HG02884 (cell line): ENCODE results near the gene BEGAIN.

Experiments
- ATAC-seq: cut with Tn5 transposase; IDR thresholded peaks from one replicate; pipeline ENCODE4 v1.9.1; 2021; ENCODE audit warnings: mild to moderate bottlenecking, moderate library complexity; ENCODE audit not compliant: unreplicated experiment

The BEGAIN gene

DNA sequence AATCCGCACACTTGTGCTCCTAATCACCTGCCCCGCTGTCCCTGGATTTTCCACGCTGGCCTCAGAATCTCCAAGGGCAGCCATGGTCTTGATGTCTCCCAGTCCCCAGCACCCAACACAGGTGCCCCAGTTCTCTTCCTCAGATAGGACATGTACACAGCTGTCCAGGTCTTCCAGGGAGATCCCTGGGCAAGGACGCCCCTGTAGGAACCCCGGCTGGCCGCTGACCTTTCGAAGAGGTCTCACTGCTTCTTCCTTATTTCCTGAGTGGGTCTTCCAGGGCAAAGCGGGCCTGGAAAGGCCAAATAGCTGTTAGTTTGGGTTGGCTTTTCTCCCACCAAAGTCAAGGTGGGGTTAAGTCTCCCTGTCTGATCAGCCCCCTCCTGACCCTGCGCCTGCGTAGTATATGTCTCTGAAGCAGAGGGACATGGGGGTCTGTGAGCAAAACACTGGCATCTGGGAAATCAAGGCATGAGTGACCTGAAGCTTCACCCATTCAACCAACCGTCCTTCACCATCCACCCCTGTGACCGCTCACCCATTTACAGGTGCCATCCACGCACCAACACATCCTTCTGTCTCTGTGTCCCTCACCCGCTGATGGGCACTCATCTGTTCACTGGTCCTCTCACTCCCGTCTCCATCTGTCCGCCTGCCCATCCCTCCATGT is 4.6 kb downstream of the BEGAIN start:
- ATAC-seq = no peak

DNA sequence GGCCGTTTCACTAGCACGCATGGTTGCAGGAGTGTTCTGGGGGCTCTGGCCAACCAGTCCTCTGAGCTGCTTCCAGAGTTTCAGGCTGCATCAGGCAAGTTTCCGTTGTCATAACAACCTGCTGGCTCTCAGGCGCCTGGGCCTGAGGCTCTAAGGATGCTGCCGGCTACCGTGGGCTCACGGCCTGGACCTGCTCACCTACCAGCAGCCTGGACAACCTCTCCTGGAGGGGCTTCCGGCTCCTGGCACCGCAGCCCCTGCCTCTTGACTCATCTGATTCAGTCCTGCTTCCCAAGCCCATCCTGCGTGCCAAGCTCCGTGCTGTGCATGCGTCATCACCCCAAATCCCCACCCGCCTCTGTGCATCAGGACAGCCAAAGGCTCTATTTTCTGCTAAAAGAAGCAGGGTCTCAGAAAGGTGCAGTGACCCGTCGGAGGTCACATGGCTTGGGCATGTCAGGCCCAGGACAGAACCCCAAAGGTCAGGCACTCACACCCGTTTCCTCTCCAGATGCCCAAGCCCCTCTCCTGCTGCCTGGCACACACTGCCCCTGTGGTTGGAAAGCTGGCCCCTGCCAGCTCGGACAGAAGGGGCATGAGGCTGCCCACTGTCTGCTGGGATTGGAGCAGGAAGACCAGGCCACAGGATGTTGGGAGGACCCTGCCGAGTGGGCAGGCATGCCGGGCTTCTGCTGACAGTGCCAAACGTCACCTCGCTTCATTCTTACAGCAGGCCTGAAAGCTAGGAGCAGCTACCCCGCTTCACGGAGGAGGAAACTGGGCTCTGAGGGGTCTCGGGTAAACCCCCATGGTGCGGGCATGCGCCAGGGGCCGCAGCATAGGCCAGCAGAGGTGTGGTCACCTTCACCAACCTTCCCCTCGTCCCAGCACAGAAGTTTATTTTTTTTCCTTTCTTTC is 5.7 kb downstream of the BEGAIN start:
- no peak for ATAC-seq

DNA sequence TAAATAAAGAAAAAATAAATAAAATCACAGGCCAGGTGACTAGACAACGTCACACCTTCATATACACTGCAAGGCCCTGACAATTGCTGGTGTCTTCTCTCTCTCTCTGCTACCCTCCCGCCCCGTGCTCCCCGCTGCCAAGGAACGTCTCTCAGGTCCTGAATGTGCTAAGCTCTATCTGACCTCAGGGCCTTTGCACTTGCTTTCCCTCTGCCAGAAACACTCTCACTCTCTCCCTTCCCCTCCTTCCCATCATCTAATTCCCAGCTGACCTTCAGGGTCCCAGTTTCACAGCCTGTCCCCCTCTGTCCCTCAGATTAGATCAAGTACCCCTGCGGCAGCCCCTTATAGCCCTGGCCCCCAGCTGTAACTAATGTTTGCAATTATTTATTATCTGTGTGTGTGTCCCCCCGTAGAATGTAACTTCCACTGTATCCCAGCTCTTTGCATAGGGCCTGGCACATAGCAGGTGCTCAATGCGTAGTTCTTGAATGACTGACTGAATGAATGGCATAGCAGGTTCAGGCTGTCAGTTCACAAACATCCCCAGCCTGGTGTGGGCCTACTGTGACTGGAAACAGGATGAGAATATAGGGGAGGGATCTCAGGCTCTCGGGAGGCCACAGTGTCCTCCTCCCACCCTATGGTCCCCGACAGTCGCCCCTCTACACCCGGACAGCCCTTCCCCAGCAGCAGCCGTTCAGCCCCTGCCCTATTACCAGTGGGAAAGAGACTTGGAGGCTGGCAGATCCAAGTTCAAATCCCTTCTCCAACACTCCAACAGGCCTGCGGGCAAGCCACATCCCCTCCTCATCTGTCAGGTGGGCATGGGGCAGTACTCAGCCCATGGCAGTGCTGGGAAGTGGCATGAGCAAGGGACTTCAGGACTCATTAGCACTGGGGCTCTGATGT is 6.6 kb downstream of the BEGAIN start:
- ATAC-seq = no peak

DNA sequence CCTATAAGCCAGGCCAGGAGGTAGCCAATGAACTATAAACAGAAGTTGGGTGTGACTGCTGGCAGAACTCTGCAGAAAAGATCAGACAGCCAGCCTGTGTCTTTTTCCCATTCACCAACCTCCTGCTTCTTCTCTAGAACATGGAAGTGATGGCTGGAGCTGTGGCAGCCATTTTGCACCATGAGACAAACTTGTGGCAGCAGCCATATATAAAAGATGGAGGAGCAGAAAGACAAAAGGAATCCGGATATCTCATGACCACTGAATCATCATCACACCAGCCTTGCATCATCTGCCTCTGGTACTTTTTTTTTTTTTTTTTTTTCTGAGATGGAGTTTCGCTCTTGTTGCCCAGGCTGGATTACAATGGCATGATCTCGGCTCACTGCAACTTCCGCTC is 8.7 kb downstream of the BEGAIN start:
- ATAC-seq = no peak

DNA sequence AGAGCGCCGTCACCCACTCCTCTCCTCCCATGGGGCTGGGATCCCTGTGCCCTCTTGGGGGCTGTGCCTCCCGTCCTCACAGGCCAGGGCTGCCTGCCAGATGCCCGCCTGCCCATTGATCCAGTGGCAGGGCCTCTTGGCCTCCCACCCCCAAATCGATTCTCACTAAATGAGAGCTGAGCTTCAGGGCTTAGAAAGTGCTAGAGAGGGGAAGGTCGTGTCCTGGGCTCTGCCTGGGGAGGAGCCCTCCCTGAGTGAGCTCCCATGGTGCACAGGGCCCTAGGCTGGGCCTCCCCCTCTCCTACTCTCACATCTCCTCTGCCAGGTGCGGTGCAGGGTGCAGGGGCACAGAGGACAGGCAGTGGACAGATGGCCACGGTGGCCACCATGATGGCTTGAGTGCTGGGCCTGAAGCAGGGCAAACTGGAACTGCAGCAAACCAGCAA is 9.2 kb downstream of the BEGAIN start:
- no peak for ATAC-seq

DNA sequence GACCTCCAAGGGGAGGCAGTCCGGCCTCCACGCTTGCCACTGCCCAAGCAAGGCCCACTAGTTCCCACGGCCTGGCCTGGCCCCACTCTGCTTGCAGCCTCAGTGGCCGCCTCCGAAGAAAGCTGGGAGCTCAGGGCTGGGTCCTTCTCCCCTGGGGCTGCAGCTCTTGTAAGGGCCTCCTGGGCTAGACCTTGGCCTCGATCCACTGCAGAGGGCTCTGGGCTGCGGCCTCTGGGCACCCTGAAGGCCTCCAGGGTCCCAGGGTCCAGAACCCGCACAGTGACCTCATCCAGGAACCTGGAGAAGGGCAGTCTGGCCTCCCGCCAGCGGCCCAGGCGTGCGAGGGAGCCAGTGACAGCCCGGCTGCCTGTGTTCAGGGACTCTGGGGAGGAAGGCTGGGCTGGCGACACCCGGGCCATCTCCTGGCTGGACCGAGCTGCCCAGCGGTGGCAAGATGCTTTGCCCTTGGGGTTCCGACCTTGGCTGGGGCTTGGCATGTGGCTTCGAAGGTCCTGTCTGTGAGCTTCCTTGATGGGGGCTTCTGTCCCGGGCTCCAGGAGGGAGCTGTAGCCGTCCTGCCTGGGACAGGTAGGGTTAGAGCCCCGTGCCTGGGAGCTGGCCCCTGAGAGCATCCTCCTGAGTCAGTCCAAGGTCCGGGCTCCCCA is 9.8 kb downstream of the BEGAIN start:
- no peak for ATAC-seq

DNA sequence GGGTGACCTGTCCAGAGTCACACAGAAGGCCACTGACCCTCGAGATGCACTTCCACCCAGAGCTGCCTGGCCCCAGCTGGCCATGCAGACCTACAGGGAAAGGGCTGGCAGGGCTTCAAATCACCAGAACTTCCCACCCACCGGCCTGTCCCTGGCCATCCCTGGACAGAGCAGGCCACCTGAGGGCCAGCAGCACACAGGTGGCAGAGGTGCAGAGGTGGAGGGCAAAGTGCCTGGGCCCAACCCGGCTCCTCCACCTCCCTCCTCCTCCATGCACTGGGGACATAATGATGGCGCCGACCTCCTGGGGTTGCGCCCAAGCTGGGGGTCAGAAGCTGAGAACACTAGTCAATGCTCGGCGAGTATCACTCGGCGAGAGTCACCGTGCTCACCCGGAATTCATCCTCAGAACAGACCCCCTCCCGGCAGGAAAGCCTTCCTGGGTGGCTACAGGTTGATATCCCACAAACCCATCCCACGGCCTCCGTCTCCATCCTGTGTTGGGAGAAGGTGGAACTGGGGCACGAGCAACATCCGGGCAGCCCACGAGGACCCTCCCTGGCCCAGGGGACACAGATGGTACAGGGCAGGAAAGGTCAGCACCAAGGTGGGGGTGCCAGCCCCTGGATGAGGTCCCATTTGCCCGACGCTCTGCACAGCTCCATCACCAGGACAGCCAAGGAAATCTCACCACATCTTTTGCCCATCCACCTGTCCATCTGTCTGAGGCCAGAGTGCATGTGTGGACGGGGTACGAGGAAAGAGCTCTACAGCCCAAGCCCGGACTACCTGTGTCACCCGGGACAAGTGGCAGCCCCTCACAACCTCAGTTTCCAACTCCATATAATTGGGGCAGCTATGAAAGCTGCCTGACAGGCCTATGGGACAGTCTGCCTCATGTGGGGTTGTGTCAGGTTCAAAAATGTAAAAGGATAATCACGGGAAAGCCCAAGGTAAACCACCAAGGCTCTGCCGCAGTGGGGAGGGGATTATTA is 10.8 kb downstream of the BEGAIN start:
- ATAC-seq = no peak

DNA sequence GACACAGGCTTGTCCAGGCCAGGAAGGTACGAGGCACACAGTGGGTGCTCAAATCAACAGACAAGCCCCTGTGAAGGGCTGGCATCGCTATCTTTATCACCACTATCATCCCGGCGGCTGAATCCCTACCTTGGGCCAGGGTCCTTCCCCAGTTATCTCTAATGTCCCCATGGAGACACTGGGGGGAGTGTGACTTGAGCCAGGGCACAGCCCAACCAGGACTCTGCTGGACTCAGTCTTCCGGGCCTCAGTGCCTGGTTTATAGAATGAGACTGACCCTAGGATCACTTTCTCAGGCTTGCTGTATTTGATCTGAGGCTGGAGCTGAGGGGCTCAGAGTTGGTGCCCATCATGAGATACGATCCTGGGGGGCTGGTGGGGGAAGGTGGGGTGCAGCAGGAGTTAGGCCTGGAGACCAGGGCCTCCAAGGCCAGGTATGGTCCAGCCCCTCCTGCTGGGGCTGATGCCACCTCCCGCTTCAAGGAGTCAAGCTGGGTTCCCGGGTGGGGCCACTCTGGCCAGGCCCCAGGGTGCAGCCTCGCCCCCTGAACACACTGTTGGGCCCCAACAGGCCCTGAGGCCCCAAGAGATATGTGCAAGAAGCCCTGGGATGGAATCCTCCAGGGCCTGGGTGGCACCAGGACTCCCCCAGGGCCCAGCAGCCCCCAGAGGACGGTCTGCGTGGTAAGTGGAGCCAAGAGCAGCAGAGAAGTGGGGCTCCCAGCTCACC is 11.8 kb downstream of the BEGAIN start:
- no peak for ATAC-seq

DNA sequence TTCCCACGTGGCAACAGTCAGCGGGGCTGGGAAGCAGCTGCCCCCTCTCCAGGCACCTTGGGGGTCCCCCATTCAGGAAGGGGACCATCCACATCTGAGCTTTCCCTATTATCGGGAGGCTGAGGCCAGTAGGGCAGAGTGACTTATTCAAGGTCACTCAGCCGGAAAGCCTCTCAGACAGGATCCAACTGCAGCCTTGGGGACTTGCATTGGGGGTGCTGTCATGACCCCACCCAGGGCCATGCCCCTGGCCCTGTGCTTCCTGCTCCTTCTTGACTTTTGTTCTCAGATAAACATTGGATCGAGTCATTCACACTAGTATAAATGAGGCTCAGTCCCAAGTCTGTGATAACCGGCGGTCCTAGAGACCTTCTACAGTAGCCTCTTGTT is 12.6 kb downstream of the BEGAIN start:
- ATAC-seq = no peak

DNA sequence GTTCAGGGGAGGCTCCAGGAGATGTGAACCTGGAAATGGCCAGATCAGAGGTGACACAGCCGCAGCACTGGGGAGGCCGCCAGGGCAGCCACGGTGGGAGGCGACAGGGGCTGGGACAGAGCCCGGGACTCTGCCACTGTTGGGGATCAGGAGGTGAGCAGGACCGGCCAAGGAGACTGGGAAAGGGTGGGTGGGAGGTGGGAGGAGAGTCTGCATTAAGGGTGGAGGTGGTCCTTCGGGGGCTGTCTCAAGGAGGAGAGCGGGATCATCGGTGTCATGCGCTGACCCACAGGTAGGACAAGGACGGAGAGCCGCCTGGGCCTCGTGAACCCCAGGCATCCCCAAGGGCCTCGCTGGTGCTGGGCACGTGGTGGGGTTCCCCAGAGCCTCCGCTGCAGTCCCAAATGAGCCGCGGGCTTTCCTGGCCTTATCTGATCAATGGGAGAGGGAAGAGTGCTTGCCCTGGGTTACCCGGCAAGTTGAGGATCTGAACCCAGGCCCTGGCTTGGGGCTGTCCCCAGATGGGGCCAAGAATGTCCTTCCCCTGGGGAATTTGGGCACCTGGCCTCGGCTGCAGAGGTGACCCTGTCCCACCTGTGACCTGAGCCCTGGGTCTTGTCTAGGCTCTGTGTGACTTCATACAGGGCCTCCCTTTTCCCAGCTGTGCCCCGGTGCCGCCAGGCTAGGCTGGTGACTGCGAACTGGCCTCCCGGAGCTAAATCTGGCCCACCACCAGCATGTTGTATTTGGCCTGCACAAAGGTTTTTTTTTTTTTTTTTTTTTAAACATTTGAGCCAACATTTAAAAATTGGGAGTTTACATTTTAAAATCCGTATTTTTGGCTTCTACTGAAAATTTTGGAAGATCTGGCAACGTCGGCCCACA is 13.2 kb downstream of the BEGAIN start:
- no peak for ATAC-seq

DNA sequence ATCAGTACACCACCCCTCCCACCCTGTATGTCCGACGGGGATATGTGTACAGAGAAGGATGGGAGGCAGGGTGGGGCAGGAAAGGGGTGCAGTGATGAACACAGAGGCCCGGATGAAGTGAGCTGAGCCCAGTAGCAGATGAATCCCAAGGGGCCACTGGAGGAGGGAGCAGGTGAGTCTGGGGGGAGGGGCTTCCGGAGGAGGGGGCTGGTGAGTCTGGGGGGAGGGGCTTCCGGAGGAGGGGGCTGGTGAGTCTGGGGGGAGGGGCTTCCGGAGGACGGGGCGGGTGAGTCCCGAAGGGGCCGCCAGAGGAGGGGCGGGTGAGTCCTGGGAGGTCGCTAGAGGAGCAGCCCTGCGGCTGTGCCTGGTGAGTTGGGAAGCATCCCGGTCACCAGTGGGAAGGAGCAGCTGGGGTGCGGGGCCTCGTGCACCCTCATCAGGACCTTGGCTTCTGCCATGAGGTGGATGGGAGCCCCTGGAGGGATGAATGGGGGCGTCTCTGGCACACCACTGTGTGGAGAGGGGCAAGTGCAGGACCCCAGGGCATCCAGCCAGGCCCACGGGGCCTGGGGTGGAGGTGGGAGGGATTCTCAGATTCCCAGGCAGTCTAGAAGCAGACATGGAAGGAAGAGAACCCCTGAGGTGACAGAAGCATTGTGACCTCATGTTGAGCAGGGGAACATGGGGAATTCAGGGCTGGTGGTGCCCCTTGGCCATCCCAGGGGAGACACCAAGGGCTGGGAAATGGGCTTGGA is 14.0 kb downstream of the BEGAIN start:
- no peak for ATAC-seq

DNA sequence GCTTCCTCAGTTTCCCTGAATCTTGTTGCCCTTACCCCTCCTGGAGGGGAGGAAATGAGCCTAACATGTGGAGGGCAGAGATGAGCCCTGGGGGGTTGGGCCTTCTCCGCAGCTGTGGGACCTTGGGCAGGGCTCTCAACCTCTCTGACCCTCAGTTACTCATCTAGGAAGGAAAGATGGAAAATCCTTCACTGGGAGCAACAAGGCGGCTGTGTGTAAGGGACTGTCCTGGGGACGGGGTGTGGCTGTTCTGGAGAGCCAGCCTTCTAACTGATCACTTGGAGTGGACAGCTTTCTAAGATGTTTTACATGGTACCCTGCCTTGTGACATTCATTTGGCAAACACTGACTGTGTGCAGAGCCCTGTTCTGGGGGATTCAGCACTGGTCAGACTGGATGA is 14.7 kb downstream of the BEGAIN start:
- ATAC-seq = no peak

DNA sequence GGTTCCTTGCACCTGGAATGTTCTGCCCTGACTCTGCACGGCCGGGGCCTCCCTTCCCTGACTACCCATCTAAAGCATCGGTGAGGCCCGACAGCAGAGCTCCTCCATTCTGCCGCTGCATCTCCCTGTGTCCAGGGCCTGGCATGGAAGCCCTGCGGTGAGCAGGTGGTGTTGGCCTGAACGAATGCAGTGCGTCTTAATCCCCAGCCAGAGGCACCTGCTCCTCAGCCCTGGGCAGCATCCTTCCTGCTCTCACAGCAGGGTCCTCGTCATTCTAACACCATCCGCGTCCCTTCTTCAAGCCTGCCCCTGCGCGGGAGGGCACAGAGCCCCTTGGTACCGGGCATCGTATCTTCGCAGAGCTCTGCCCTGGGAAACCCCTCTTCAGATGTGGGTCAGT is 15.4 kb downstream of the BEGAIN start:
- no peak for ATAC-seq

DNA sequence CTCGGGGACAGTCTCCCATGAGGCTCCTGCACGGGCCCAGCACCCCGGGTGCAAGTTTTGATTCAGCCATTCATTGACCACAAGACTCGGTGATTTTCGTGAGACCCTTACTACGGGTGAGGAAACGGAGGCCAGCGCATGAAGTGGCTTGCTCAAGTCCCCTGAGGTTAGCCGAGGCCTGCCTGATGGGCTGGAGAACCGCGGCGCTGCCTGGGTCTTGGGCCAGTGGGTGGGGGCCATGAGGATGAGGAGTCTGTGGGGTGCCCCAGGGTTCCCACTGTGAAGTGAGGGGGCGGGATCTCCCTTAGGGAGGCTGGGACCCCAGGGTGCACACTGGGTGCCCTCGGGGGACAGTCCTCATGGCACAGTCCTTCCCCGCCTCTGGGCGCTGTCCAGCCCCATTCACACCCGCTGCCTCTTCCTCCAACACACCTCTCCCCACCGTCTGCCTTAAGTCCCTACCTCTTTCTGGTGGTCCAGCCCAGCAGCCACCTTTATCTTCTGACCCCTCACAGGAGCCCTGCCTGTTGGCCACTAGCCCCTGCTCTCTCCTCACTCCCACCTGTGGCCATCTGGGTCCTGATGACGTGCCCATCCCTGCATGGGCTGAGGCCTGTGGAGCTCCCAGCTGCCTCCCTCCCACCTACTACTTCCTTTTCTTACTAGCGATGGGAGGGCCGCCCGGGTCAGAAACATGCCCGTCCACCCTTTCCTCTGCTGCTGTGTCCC is 16.3 kb downstream of the BEGAIN start:
- ATAC-seq = no peak

DNA sequence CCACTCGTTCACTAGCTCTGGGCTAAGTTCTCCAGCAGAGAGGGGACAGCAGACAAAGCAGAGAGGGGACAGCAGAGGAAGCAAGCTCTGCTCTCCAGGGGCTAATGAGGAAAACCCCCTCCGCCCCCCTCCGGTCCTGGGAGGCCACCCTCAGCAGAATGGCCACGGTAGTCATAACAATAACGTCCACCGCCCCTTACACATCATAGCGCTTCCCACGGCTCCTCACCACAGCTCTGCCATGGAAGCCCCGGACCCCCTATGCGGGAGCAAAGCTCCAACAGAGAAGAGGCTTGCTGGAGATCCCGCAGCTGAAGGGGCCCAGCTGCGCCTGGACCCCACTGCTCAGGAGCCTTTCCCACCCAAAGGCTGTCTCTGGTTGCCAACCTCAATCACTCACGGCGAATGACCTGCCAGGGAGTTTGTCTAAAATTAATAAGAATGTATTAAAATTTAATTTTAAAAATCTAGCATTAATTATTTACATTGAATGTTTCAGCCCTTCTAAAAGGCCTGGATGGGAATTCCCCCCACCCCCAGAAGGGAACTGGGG is 17.4 kb downstream of the BEGAIN start:
- no peak for ATAC-seq
